GM18519 (cell line): ENCODE data around the gene DNAH14.

Experiments
- ATAC-seq: cut with Tn5 transposase; IDR thresholded peaks from one replicate; pipeline ENCODE4 v1.9.1; 2021; ENCODE audit warnings: mild to moderate bottlenecking, moderate library complexity; ENCODE audit not compliant: unreplicated experiment, low FRiP score

Gene DNAH14

DNA sequence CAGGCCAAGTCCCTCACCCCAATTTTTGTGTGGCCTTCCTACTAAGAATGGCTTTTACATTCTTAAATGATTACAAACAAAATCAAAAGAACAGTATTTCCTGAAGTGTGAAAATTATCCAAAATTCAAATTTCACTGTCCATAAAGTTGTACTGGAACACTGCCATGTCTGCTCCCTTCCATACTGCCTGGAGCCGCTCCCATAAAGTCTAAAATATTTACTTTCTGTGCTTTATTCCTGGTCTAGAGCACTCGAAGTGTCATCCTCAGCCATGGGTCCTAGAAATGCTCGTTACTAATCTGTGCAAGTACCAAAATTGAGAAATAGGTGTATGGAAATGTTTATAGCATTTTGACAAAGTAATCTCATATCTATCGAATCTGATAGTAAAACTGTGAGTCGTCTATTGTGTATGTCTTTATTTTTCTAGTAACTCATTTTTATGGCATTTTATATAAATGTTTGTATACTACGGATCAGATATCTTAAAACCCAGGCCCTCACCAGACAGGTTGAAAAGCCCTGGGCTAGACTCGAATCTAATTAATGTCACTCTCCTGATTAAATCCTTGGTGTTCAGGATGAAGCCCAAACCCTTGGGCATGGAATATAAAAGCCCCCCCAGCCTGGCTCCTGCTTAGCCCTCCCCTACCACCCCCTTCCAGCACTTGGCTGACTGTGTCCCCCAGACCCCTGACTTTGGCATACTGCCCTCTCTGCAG lies 493.5 kb downstream of the DNAH14 start:
- ATAC-seq, result no peak

DNA sequence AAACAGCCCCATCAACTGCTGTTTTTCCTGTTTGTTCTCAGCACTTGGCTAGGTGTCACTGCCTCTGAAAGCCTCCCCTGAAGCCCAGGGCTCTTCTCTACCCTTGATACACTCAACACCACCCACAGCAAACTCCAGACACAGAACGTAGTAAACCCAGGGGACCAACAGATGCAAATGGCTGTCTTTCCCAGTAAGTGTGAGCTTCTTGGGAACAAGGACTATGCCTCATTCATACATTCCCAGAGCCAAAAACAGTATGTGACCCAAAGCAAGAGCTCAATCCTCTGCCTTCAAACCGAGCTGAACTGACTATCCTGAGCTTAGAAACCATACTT lies 494.0 kb downstream of the DNAH14 start:
- ATAC-seq, result no peak

GRCh38 chr1:225424562-225425200 lies 495.2 kb downstream of the DNAH14 start:
- ATAC-seq, result no peak

- no peak for ATAC-seq
Measured at GRCh38 chr1:225425201-225425786, 495.8 kb downstream of the DNAH14 start.

GRCh38 chr1:225426395-225427234 lies 497.1 kb downstream of the DNAH14 start:
- ATAC-seq, result no peak

- ATAC-seq, result peak; percentile 8
Measured at GRCh38 chr1:225427235-225428067, 498.0 kb downstream of the DNAH14 start, which contains the start of gene LBR. Gene LBR, minus strand, starts transcription at chr1:225428038. Its CDS starts 3,963 bp downstream, at chr1:225424075.

DNA sequence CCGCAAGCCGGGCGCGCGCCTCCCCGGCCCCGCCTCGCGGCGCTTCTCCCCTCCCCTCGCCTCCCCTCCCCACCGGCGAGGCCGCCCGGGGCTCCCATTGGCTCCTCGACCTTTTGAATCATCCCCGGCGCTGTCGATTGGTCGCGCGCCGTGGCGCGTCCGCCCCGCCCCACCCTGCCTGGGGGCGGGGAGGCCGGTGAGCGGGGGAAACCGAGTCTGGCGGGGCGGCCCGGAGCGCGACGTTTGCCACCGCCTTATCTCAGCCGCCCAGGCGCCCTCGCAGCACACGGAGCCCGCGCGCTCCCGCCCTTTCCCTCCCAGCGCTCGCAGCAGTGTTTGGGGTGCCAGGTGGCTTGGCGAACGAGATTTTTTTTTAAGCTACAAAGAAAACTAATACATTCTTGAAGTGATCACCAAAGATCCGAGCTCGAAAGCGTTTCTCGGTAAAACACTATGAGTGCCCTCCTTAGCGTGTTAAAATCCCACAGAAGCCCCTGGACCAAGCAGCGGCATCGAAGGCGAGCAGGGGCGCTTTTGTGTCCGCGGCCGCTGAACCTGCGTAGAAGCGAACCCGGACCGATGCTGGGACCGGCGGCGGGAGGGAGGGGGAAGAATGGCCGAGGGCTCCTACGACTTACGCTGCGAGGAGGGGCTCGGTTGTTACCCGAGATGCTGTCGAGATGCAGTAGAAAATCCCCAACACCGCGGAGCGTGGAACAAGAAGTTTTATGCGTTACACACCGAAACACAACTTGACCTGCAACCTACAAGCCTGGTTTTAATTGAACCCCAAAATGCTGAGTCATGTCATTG lies 498.8 kb downstream of the DNAH14 start:
- peak; percentile 84 for ATAC-seq

DNA sequence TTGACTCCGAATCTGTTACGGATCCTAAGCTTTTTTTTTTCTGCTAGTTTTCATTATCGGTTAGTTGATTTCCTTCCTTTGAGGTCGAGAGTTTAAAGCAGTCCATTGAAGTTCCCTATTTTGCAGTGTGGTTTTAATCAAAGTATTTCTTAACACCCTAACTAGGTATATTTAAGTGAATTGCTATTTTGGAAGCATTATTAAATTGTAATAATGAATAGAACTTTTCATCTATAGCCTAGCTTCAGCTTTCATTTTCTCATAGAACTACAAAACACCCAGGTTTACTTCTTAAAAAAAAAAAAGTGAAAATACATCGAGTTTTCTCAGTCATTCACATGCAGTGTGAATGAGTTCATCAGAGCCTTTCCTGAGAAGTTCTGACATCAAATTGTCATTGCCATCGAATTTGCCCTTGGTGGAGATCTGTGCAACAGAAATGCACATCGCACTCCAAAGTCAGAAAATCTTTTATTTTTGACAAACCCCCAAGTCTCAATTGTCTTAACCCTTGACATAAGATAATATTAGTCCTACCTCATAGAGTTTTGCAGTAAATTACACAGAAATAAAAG lies 499.5 kb downstream of the DNAH14 start:
- no peak for ATAC-seq

DNA sequence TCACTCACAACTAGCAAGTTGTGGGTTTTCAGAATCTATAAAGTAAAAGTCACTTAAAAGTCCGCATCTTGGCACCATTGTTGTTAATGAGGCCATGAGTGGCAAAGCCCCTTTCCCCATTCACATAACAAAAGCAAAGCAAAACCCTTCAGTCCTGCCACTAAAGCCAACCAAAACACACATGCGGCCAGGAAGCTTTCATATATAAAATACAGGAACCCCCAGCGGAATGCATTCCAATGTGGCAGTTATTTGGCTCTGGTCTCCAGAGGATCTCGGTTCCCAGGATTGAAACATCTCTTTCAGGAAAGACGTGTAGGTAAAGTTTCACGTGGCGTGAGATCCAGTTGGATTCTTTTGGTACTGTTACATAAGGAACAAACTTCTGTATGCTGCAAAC lies 500.8 kb downstream of the DNAH14 start:
- no peak for ATAC-seq

DNA sequence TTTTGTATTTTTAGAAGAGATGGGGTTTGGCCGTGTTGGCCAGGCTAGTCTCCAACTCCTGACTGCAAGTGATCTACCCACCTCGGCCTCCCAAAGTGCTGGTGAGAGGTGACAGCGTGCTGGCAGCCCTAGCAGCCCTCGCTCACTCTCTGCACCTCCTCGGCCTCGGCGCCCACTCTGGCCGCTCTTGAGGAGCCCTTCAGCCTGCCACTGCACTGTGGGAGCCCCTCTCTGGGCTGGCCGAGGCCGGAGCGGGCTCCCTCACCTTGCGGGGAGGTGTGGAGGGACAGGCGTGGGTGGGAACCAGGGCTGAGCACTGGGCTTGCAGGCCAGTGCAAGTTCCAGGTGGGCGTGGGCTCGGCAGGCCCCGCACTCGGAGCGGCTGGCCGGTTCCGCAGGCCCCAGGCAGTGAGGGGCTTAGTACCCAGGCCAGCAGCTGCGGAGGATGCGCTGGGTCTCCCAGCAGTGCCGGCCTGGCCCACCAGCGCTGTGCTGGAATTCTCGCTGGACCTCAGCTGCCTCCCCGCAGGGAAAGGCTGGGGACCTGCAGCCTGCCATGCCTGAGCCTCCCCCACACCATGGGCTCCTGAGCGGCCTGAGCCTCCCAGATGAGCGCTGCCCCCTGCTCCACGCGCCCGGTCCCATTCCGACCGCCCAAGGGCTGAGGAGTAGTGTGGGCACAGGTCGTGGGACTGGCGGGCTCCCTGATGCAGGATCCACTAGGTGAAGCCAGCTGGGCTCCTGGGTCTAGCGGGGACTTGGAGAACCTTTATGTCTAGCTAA lies 501.8 kb downstream of the DNAH14 start:
- no peak for ATAC-seq

- ATAC-seq, result no peak
Measured at GRCh38 chr1:225434046-225434445, 504.6 kb downstream of the DNAH14 start.

DNA sequence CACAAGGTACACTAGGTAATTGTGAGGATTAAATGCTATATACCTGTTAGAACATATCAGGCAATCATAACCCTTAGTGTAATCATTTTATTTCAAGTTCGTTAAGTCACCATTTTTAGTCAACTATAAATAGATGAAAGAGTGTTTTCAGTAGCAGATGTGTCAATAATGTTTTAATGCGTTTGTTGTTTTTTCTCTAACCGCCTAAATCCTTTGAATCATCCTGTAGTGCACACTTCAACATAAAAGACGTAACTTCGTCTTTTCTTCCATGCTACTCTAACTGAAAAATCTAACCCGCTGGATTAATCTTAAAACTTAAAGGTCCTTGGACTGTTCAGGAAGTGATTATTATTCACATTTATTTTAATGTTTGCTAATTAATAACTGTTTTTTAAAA lies 505.6 kb downstream of the DNAH14 start:
- ATAC-seq, result no peak

DNA sequence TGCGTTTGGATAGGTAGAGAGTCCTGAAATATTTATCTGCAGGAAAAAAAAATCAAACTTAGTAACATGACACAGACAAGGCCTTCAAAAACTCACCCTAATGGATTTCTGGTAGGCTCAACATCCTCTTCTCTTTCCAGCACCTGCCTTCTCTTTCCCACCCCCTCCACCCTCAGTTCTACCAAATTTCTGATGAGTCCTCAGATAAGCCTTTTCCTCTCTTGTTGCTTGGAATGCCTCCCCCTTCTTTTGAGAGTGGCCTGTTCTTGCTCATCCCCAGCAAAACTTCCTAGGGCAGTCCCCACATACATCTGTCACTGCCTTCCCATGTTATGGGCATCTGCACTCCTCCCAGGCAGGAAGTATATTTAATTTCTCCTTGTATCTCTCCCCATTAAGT lies 506.0 kb downstream of the DNAH14 start:
- no peak for ATAC-seq

DNA sequence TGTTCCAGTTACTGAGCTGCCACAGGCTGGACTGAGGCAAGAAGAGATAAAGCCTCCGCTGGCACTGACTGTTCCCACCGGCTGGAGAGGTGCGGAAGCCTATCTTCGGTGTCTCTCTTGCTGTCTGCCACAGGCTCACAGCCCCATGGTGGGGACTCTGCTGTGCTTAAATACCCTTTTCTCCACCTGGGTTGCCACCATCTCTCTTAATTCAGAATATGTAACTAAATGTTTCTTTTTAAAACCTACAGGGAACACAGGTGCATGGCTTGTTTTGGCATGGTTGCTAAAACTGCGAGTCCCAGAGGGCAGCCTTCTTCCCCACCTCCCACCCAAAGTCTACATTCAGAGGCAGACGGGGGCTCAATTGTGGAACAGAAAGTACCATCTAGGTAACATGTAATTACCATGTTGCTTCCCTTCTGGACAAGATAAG lies 506.5 kb downstream of the DNAH14 start:
- peak; percentile 55 for ATAC-seq

GRCh38 chr1:225437710-225438437 lies 508.4 kb downstream of the DNAH14 start:
- no peak for ATAC-seq

GRCh38 chr1:225440380-225441221 lies 511.1 kb downstream of the DNAH14 start:
- no peak for ATAC-seq
